NCI-H460 (cell line): Measurements from ENCODE around the gene GRIA2. TPM values are rescaled to one million over a fixed set of nuclear protein-coding genes. Genes with fewer than 3 reads are reported as not detected.
"Not testable (repeated sequence)": the region's sequence is repeated elsewhere in the genome, so short reads cannot be mapped to it uniquely, and the experiment has no call there.

ENCODE experiments used
- DNase-seq: peaks from one replicate; pipeline ENCODE4 v3.0.0-alpha.2; 2016; ENCODE audit warnings: low read depth; ENCODE audit errors: extremely low read depth
- total RNA-seq: library from RNA; depleted of rRNA; stranded (reverse); fragments of >200 nt; shearing (Covaris generic); gene quantifications from 2 replicates; pipeline ENCODE4 v1.2.3, GENCODE V29; 2014

GRIA2 gene
- total RNA-seq, 1 experiment from 2014 or later = not detected

GRCh38 chr4:157246964-157247363 lies 26.4 kb downstream of the GRIA2 start:
- no peak for DNase-seq

GRCh38 chr4:157258165-157258564 lies 37.6 kb downstream of the GRIA2 start:
- not testable (repeated sequence) for DNase-seq

- DNase-seq = no peak
Observed at GRCh38 chr4:157265281-157265680, 44.8 kb downstream of the GRIA2 start.

- no peak for DNase-seq
Observed at GRCh38 chr4:157270108-157270507, 49.6 kb downstream of the GRIA2 start.

- no peak for DNase-seq
Observed at GRCh38 chr4:157270552-157270951, 50.0 kb downstream of the GRIA2 start.

- no peak for DNase-seq
Observed at GRCh38 chr4:157271166-157271869, 50.8 kb downstream of the GRIA2 start.

GRCh38 chr4:157280673-157281072 lies 60.1 kb downstream of the GRIA2 start:
- no peak for DNase-seq

- DNase-seq = no peak
Observed at GRCh38 chr4:157282019-157282418, 61.5 kb downstream of the GRIA2 start.

GRCh38 chr4:157287445-157287844 lies 66.9 kb downstream of the GRIA2 start:
- DNase-seq = no peak

- no peak for DNase-seq
Observed at GRCh38 chr4:157290622-157291021, 70.1 kb downstream of the GRIA2 start.

GRCh38 chr4:157291071-157291470 lies 70.5 kb downstream of the GRIA2 start:
- DNase-seq = no peak

GRCh38 chr4:157293673-157294072 lies 73.1 kb downstream of the GRIA2 start:
- no peak for DNase-seq

GRCh38 chr4:157294575-157294974 lies 74.0 kb downstream of the GRIA2 start:
- DNase-seq = no peak

- no peak for DNase-seq
Observed at GRCh38 chr4:157300701-157301100, 80.2 kb downstream of the GRIA2 start.

- no peak for DNase-seq
Observed at GRCh38 chr4:157303471-157303960, 83.0 kb downstream of the GRIA2 start.

- no peak for DNase-seq
Observed at GRCh38 chr4:157304769-157305168, 84.2 kb downstream of the GRIA2 start.

GRCh38 chr4:157312702-157313101 lies 92.2 kb downstream of the GRIA2 start:
- no peak for DNase-seq

- no peak for DNase-seq
Observed at GRCh38 chr4:157314906-157315305, 94.4 kb downstream of the GRIA2 start.

- DNase-seq = no peak
Observed at GRCh38 chr4:157315968-157316367, 95.4 kb downstream of the GRIA2 start.

- DNase-seq = no peak
Observed at GRCh38 chr4:157320092-157320491, 99.6 kb downstream of the GRIA2 start.

- no peak for DNase-seq
Observed at GRCh38 chr4:157327666-157328065, 107.1 kb downstream of the GRIA2 start.

GRCh38 chr4:157357887-157358286 lies 137.4 kb downstream of the GRIA2 start:
- DNase-seq = no peak

- no peak for DNase-seq
Observed at GRCh38 chr4:157358439-157358838, 137.9 kb downstream of the GRIA2 start.
